ENCODE data around the gene RAB33A. TPM values are rescaled to one million over a fixed set of nuclear protein-coding genes. Genes with fewer than 3 reads are reported as not detected.

The RAB33A gene
- polyA plus RNA-seq (2011; rRNA removed): 0.31 and 0.50 TPM in 2 replicates
- 0.21 and 0.25 TPM in 2 replicates for polyA plus RNA-seq (2012; cell fraction: cytosol; rRNA removed)
- 0.22 TPM in 1 of 2 replicates, not detected in the other for polyA plus RNA-seq (2012; cell fraction: nucleus; rRNA removed)
- polyA plus RNA-seq (2017; fragmentation: RNase III; extraction: RNeasy Plus Mini Kit Qiagen cat#74134 plus additional on column Dnase treatment): 0.09 to 0.32 TPM (median 0.12 TPM) in 3 replicates
- polyA minus RNA-seq (2011; rRNA and poly(A)+ RNA removed): 0.74 TPM in 1 of 2 replicates, not detected in the other

- 0% methylated on average over 7 of the region's 61 CpGs for WGBS (ENCODE audit: missing lambda C conversion rate)
Measured at GRCh38 chrX:130171446-130172126, at the start of gene RAB33A. Gene RAB33A (plus strand): TSS chrX:130171962. CDS start chrX:130172063, 101 bp downstream.

DNA sequence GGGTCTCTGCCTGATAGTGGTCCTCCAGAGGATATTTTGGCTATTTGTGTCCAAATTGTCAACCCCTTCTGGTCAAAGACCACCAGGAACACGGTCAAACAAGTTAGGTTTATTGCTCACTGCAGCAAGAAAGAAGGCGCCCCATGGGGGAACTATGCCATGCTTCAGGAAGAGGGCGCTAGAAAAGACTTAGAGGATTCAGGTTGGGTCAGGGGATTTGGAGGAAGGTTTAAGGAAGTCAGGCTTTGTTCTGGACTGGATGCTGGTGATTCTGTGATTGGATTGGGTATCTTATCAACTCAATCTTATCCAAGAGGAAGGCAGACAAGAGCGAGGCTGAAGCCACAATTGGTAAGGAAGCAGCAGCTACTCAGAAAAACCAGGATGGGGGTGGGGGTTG is 47.2 kb upstream of the RAB33A start:
- ATAC-seq: no peak
- no peak overlapping the region for H3K27ac ChIP-seq
- no peak for FAIRE-seq

More at GRCh38 chrX:130171446-130172126, at the start of gene RAB33A:
- ATAC-seq: peak; percentile 55 to 78; a peak in 5 of 6 replicates
- Histone ChIP-seq H3K27ac (peak within 1 kb of the TSS; percentile 66 to 83), H3K4me1 (peaks cover 29% of the 10 kb centered on the region; the same call in 2 of the 3 replicates), H3K4me2 (peak within 1 kb of the TSS; percentile 98), H3K9me3 (no peaks in the 10 kb centered on the region), H3K4me3 (peak within 1 kb of the TSS; percentile 84)
- TF ChIP-seq EP300 (IDR thresholded peaks at IDR 0.05): no peak
- TF ChIP-seq MAX (IDR thresholded peaks at IDR 0.05): peak; percentile 26; the same call in 1 of the 2 replicates
- POLR2A ChIA-PET: no interaction called here
- FAIRE-seq: no peak
- CTCF ChIA-PET: interaction anchor here (1.0 to 2.2 kb wide), 3 partner anchors 21 to 110 kb away, joined by 3 to 8 read pairs (median 5); no protein-coding TSS in a partner anchor
- DNase-seq (ENCODE audit: low read depth in 1 of 2, low spot score in 1 of 2): no peak

DNA sequence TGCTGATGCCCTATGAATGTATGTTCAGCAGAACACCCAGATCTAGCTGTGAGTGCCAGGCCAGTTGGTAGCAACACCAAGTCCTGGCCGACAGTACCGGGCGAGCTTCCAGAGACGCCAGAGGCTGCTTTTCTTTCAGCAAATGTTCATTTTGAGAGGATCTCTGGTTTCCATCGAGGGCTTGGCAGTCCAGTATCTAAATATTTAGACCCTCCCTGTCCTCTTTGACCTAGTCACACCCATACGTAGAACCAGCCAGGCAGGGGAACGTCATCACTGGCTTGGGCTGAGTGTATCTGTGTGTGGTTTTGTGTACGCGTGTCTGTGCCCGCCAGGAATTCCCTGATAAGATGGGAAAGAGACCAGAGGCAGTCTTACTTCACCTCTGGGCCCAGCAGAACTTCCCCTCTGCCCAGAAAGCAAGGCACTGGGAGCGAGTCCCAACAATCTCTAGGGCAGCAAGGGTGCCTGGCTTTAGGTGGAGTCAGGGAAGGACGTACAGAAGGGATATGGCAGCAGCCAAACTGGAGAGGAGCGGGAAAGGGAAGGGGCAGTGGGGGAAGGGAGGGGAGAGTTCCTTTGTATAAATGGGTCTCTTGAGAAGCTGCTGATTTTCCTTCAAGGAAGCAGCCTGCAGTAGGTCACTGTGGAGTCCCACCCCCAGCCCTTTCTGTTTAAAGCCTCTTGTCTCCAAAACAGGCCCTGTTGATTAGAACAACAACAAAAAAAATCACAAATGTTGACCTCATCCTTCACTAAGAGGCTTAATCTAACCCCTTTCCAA is 46.5 kb upstream of the RAB33A start:
- Histone ChIP-seq H3K27ac (no peak overlapping the region), H3K9me3 (no peaks in the 10 kb centered on the region), H3K4me3 (no peak overlapping the region), H3K4me2 (no peak overlapping the region), H3K4me1 (peaks cover 6% of the 10 kb centered on the region; the same call in 1 of the 3 replicates)
- ATAC-seq (no peak), FAIRE-seq (no peak), DNase-seq (ENCODE audit: low read depth in 1 of 2, low spot score in 1 of 2) (no peak)
- whole genome bisulfite sequencing (ENCODE audit: missing lambda C conversion rate): 85% methylated on average over 13 of the region's 13 CpGs
- TF ChIP-seq BCL3 (IDR thresholded peaks at IDR 0.05): no peak
- POLR2A ChIA-PET: no interaction called here
- CTCF ChIA-PET: interaction anchor here (0.6 to 0.7 kb wide), 2 partner anchors 27 to 201 kb away, joined by 3 read pairs; no protein-coding TSS in a partner anchor

More for the DNA sequence above, 47.2 kb upstream of the RAB33A start:
- no peak for TF ChIP-seq CBX2 (IDR thresholded peaks at IDR 0.05; ENCODE audit: borderline replicate concordance, low read depth)
- no peak for TF ChIP-seq MAZ (IDR thresholded peaks at IDR 0.05; ENCODE audit: borderline replicate concordance, low read depth, low read length)
- no peak for TF ChIP-seq ZNF302 (CRISPR knock-in tag; IDR thresholded peaks at IDR 0.05)
- TF ChIP-seq POLR2A (IDR thresholded peaks at IDR 0.05; ENCODE audit: low read length): no peak
- no peak for TF ChIP-seq RFX5 (IDR thresholded peaks at IDR 0.05)
- TF ChIP-seq JUN (IDR thresholded peaks at IDR 0.05): no peak
- no peak for TF ChIP-seq KDM1A (IDR thresholded peaks at IDR 0.05; ENCODE audit: low read depth)
- no peak for TF ChIP-seq FOSB (CRISPR knock-in tag; IDR thresholded peaks at IDR 0.05)
- TF ChIP-seq HOXB5 (CRISPR knock-in tag; IDR thresholded peaks at IDR 0.05): no peak
- no peak for TF ChIP-seq GATA3 (IDR thresholded peaks at IDR 0.05; ENCODE audit: borderline replicate concordance)
- no peak for TF ChIP-seq CEBPB (IDR thresholded peaks at IDR 0.05)
- TF ChIP-seq BHLHE40 (IDR thresholded peaks at IDR 0.05; ENCODE audit: low read depth, low read length): no peak
- no peak for TF ChIP-seq BCL3 (IDR thresholded peaks at IDR 0.05)
- no peak for TF ChIP-seq EHF (CRISPR knock-in tag; IDR thresholded peaks at IDR 0.05)
- no peak for TF ChIP-seq ZFP36 (IDR thresholded peaks at IDR 0.05; ENCODE audit: borderline replicate concordance, partially characterized antibody)
- TF ChIP-seq FOXS1 (CRISPR knock-in tag; IDR thresholded peaks at IDR 0.05): no peak
- WGBS (ENCODE audit: missing lambda C conversion rate): 94% methylated on average over 4 of the region's 4 CpGs
- no peak overlapping the region for H3K4me2 ChIP-seq
- H3K9me3 ChIP-seq: no peaks in the 10 kb centered on the region
- peaks cover 10% of the 10 kb centered on the region; the same call in 2 of the 3 replicates for H3K4me1 ChIP-seq
- CTCF ChIA-PET: interaction anchor here (0.7 kb wide), 1 partner anchor 28 kb away, joined by 3 read pairs; no protein-coding TSS in a partner anchor
- no peak for DNase-seq (ENCODE audit: low read depth in 1 of 2, low spot score in 1 of 2)
- no peak overlapping the region for H3K4me3 ChIP-seq
- POLR2A ChIA-PET: no interaction called here
